GM18517 (cell line): ENCODE data around the gene FEM1C.

Experiments used
- ATAC-seq: cut with Tn5 transposase; IDR thresholded peaks from one replicate; pipeline ENCODE4 v1.9.1; 2021; ENCODE audit warnings: mild to moderate bottlenecking, moderate library complexity; ENCODE audit not compliant: unreplicated experiment

Gene FEM1C, protein sequence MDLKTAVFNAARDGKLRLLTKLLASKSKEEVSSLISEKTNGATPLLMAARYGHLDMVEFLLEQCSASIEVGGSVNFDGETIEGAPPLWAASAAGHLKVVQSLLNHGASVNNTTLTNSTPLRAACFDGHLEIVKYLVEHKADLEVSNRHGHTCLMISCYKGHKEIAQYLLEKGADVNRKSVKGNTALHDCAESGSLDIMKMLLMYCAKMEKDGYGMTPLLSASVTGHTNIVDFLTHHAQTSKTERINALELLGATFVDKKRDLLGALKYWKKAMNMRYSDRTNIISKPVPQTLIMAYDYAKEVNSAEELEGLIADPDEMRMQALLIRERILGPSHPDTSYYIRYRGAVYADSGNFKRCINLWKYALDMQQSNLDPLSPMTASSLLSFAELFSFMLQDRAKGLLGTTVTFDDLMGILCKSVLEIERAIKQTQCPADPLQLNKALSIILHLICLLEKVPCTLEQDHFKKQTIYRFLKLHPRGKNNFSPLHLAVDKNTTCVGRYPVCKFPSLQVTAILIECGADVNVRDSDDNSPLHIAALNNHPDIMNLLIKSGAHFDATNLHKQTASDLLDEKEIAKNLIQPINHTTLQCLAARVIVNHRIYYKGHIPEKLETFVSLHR

DNA sequence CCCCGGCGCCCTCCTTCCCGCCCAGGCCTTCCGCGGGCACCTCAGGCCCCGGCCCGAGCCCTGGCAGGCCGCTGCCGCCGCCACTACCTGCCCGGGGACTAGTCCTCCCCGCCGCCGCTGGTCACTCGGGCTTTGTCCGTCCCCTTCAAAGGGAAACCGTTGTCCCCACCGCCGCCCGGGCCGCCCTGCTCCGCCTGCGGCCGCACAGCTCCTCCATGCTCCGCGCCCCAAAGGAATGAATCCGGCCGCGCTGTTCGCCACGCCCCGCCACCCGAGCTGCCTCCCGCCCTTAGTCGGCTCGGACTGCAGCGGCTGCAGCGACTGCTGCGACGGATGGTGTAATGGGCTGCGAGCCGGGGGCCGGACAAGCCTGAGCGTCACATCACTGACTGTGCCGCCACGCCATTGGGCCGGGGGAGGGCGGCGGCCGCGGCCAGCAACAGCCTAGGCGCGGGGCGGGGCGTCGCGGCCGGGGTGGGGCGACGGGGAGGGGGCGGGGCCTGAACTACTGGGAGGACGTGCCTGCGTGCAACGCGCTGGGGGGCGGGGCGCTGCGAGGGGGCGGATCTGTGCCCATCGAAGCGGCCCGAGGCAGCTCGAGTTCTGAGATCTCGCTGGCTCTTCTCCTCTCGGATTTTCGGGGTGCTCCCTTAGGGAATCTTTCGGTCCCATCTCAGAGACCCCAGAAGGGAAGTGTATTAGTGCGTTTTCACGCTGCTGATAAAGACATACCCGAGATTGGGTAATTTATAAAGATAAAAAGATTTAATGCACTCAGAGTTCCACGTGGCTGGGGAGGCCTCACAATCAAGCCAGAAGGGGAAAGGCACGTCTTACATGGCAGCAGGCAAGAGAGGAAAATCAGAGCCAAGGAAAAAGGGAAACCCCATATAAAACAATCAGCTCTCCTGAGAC lies at the start of gene FEM1C:
FEM1C (minus strand) TSS at position 340 of the 915 bp plus-strand sequence. CDS start 1,282 bp downstream, outside the sequence.
- ATAC-seq, result peak; percentile 92

DNA sequence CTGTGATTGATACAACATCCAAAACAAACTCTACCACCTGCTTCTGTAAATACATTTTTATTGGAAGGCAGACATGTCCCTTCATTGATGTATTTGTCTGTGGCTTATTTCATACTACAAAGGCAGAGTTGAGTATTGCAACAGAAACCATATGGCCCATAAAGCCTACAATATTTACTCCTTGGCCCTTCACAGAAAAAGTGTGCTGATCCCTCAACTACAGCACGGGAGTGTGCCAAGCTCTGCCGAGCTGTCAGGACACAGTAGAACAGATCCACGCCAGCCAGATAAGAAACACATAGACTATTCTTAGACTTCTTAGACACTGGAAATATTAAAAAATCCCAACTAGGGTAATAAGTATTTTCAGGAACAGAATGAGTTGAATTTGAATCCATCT lies 44.5 kb upstream of the FEM1C start:
- ATAC-seq, result no peak

DNA sequence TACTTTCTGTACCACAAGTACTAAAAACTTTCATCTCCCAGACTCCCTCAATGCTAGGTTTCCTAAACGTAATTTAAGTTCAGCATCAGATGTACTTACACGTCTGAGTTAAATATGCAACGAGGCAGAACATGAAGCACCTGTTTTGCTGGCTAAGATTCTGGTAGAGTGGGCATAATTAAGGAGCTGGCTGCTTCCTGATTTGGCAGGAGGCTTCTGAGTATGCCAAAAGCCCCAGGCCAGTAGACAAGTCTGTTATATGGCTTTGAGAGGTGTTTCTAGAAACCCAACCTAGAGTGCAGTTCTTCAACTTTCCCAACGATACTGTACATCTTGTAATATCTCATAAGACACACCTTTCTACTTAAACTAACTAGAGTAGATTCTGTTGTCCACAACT lies 44.1 kb upstream of the FEM1C start:
- ATAC-seq, result no peak

DNA sequence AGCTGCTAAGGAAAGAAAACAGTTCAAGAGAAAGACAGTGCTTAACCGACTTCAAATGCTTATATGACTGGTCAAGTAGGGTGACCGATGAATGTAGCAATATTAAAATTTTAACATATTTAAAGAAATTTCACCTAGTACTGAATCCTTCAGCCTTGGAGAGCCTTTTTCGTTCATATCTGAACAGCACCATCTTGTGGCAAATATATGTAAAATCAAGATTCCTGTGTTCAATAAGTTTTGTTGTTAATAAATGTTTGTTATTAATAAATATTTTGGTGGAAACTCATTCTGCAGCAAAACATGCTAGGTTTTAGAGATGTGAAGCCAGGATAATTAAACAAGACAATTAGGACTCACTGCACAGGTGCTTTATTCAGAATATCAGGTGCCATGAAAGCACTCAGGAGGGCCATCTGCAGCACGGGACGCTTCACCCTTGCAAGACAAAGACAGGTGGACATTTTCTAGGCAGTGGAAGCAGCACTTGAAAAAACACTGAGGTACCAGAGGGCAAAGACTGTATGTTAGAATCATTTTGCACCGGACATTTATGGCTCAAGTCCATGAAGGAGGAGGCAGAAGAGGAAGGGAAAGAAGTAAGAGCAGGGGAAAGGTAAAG lies 42.1 kb upstream of the FEM1C start:
- ATAC-seq, result peak; percentile 49

DNA sequence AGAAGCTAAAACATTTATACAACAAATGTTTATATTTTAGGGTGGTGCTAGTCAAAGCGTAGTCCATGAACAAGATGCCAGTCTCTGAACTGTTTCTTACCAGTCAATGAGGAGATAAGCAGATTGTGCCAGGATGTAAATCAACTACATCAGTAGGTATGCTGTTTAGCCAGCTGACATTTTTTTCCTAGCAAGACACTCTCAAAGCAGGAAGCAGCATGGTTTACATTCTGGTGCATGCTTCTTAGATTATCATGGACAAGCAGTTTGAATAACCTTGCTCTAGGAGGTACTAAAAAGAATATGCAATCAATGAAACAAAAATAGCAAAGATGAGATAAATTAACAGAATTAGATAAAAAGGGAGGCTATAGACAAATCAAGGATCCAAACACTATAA lies 40.7 kb upstream of the FEM1C start:
- ATAC-seq, result no peak

DNA sequence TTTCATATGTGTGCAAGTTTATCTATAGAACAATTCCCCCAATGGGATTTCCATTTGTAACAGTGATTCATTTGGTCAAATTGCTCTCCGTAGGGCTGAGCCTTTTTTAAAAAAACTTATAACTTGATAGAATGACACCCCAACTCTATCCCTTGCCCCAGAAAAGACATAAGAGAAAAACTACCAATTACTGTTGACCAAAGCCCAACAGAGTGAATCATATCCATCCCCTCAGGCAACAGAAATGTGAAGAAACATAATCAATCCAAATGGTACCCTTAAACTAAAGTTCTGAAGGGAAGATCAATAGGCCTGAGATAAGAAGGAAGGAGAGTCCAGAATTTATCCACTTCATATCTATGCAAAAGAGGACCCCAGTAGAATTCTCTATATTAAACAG lies 39.9 kb upstream of the FEM1C start:
- ATAC-seq, result no peak

DNA sequence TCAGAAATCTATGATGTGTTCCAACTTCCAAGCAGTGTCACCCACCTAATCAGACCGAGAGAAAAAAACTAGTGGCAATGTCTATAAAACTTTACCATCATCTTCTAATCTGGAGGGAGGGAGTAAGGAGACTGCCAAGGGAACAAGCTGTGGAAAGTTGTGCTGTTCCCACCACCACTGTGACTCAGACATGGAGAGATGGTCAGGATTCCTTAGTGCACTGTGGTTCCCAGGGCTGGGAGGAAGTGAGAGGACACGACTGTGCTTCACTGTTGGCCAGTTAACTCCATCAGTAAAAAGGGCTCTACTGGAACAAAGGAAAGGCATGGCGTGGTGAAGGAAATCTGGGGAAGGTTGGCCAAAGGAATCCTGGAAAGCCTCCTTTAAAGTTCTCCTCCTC lies 38.9 kb upstream of the FEM1C start:
- no peak for ATAC-seq

DNA sequence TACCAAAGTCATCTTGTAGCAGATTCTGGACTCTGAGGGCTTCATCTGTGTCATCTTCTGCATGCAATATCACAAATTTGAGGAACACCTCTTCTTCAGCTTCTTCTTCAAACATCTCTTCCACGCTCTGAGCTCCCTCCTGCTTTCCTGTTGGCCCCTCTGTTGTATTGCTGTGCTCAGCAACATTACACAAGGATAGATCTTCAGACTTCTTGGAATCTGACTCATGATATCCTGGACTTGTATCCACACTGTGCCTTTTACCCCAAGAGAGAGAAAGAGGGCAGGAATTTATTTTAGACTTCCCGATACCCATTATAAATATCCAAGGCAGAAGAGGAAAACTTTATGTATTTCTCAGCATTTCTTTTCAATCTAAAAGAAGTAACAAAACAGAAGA lies 36.4 kb upstream of the FEM1C start:
- no peak for ATAC-seq

DNA sequence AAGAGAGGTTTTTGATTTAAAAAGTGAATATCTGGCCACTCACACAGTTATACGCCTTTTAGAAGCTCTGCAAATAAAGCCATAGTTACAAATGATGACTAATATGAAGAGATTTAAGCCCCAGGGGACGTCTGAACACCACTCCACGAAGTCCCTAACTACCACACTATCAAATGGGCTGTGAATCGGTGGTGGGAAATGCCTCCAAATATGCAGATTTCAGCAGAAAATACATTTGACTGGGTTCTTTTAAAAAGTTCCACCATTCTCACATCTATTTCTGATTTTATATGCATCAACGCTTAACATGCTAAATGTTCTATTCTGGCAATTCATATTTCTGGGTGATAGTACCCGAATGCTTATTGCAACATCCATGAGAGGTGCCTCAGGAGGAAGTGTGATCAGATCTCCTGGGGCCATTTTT lies 35.2 kb upstream of the FEM1C start:
- peak; percentile 63 for ATAC-seq

DNA sequence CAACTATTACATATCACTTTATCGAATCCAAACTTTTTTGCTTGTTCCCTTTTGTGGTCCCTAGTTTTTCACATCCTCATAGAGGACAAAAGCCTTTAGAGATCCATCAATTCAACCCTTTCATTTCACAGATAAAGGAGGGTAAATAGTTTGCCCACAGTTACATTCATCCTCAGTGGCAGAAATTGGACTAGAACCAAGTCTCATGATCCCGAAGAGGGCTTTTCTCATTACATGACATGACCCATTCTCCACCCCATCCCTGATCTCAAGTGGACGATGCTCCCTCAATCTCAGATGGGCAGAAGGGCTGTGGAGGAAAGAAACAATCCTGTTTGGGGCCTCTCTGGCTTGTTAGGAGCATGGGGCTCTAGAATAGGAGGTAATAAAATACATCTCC lies 34.6 kb upstream of the FEM1C start:
- ATAC-seq, result no peak

DNA sequence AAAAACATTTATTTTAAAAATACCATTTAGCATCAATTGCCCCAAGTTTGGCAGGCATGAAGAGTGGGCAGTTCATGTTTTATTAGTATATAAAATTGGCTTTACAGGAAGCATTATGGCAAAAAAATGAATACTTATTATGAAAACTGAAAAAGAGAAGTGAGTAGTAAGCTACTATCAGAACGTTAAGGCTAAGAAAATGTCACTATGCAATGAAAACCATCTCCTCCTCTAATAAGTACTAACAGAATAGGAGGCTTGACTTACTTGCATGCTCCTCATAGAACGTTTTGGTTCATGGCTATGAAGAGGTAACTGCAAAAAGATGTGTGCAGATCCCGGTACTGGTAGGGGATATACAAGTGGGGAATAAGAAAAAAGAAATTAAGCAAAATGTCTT lies 34.1 kb upstream of the FEM1C start:
- ATAC-seq, result peak; percentile 69

DNA sequence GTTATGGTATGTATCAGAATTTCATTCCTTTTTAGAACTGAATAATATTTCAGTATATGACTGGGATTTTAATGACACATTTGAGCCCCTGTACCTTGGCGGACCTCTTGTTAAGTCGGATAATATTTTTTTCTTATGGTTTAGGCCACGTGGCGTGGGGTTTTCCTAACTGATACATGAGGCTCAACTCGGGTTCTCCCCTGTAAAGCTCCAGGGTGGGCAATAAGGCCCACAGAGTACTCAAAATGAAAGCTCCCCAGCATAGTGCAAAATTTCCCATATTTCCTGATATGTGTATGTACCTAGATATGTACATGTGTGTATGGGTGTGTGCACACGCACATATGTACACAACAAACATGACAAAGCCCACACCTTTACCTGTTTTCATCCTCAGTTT lies 33.2 kb upstream of the FEM1C start:
- no peak for ATAC-seq

DNA sequence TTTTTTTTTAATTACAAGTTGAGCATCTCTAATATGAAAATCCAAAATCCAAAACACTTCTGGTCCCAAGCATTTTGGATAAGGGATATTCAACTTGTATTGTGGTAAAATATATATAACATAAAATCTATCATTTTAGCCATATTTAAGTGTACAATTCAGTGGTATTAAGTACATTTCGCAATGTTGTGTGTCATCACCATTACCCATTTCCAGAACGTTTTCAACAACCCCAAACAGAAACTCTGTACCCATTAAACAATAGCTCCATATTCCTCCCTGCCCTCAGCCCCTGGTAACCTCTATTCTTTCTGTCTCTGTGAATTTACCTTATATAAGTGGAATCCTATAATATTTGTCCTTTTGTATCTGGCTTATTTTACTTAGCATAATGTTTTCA lies 32.8 kb upstream of the FEM1C start:
- no peak for ATAC-seq

DNA sequence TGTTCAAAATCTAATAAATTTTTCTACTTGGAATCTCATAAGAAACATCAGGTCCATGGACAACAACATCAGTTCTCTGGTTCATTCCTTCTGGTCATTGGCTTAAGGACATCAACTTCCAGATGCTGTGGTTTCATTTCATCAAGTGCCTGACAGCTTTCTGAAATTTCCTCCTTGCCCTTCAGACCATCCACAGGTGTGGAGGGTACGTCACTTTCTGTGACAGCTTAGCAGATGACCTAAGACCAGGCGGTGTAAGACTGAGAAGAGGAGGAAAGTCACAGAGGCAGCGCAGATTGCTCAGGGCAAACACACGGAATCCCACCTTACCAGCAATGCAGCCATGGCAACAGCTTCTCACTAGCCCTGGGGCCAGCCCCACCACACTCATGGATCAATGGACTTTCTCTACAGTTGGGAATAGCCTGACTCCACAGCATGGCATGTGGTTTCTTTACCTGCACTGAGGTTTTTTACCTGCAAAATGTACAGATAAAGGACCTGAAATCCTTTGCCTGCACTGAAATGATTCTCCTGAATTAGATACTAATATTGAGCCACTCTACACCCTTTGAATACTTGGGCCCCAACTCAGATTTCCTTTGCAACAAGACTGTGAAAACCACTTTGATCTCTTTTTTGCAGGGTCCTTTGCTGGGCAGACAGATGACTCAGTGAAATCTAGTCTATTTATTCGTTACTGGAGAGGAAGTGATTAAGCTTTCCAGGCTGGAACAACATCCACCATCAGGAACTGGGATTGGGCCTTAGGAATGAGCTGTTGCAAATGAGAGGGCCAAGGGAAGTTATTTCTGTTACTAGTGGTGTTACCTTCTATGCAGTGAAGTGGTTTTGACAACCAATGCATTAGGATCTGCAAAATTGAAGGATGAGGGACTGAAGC lies 30.8 kb upstream of the FEM1C start:
- ATAC-seq, result peak; percentile 39

DNA sequence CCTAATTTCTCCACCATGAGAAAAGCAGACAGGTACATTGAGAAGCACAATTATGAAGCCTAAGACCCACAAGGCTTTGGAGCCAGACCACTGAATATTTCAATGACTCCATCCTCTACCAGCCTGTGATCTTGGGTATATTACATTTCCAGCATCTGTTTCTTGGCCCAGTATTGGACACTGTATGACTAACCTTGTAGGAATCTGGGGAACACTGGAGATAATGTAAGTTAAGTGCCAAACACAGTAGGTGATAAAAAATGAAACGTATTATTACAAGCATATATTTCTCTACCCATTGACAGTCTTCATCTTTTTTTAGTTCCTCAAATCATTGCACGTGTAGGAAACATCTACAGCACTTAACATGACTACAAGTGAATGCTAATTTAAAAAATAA lies 28.6 kb upstream of the FEM1C start:
- ATAC-seq, result no peak

DNA sequence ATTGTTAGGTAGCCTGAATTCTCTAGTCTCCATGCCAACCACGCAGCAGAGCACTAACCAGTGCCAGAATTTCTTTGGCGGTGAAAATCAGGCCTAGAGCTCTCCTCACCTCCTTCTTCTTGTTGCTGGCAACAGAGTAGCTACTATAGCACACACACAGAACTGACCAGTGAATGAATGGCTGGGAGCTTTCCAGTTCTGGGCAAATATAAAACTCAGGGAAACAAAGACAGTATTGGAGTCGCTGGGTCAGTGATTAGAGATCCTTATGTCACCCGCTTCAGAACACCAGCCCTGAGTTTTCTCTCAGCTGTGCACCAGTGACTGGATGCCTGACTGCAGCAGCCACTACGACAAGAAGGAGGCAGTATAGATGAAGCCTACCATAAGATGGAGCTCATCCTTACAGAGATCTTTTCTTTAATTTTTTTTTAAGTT lies 26.9 kb upstream of the FEM1C start:
- no peak for ATAC-seq

DNA sequence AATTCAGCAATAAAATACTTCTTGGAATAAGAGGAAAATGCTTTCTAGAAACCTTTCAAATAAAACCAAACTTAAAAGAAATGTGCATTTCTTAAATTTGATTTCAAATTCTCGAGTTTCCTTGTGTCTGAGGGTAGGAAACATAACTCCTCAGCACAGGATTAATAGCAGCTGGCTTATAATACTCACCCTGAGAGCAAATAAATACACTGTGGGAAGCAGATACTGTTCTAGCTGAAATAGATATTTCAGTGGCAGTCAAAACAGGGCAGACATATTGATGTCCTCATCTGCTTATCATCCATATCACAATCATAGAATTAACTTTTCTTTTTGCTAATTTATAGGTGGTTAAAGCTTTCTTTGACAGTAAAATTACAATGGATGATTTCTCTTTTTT lies 24.1 kb upstream of the FEM1C start:
- no peak for ATAC-seq

DNA sequence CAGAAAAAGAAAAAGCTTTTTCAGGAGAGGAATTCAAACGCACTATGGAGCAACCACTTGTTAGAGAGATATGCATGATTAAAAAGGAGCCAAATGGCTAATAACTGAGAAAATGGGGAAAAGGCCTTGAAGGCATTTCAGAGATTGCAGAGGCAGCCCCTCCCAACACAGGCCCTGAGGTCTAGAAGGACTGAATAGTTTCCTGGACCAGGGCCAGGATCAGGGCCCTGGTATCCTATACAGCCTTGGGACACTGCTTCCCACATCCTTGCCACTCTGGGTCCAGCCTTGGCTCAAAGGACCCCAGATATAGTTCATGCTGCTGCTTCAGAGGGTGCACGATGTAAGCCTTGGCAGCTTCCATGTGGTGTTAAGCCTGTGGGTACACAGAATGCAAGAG lies 20.7 kb upstream of the FEM1C start:
- ATAC-seq, result no peak

DNA sequence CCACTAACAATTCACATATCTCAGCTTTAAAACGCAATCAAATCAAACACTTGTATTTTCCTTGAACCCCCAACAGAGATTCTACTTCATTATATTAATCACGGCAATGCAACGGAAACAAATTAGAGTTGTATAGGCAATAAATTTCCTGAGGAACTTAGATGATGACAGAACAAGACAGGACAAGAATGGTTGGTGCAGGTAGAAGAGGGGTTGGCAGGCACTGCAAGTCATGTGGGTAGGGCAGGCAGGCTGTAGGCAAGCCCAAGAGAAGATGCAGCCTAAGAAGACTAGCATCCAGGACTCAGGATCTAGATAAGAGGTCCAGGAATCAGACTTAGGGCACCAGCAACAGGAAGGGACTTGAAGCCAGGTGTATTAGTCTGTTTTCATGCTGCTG lies 16.6 kb upstream of the FEM1C start:
- no peak for ATAC-seq

DNA sequence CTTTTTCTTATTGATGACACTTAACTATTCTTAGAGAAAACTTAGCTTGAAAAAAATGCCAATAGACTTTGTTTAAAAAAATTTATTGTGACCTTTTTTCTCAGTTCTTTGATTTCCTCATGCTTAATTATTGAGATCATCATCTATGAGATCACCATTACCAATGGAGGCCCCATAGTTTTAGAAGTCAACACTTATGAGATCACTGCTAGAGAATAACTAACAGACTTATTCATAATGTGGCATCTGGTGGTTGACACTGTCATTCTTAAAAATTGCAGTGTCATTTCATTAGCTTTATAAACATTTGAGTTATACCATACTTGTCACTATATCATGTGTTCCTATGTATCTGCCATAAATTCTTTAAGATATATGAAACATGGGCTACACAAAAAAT lies 14.9 kb upstream of the FEM1C start:
- no peak for ATAC-seq
